ENCODE data around the gene GSE1.
A peak's percentile ranks its signal among the peaks of the same experiment; 100 is the strongest.

The GSE1 gene

GRCh38 chr16:85717393-85718152 is 104.5 kb downstream of the GSE1 start (continued):
- TF ChIP-seq ZNF248 (tag by site-specific recombination; IDR thresholded peaks at IDR 0.05) (no peak), ZFHX2 (tag by site-specific recombination; conservative IDR thresholded peaks at IDR 0.05) (0 out of 2 replicates have a peak, but pooled peaks have one; percentile 13), ZNF654 (tag by site-specific recombination; IDR thresholded peaks at IDR 0.05; ENCODE audit: low read depth) (peak; percentile 73), ZNF677 (tag by site-specific recombination; IDR thresholded peaks at IDR 0.05) (no peak), MZF1 (tag by site-specific recombination; IDR thresholded peaks at IDR 0.05; ENCODE audit: borderline replicate concordance) (no peak), ZNF626 (tag by site-specific recombination; IDR thresholded peaks at IDR 0.05) (no peak), ZNF214 (tag by site-specific recombination; IDR thresholded peaks at IDR 0.05; ENCODE audit: borderline replicate concordance) (no peak), ZNF2 (tag by site-specific recombination; IDR thresholded peaks at IDR 0.05) (no peak), HIC1 (tag by site-specific recombination; IDR thresholded peaks at IDR 0.05) (0 out of 2 replicates have a peak, but pooled peaks have one; percentile 40), ZNF211 (tag by site-specific recombination; IDR thresholded peaks at IDR 0.05; ENCODE audit: low read depth) (no peak), ZNF398 (tag by site-specific recombination; IDR thresholded peaks at IDR 0.05) (no peak), ZSCAN16 (tag by site-specific recombination; IDR thresholded peaks at IDR 0.05) (no peak)

GRCh38 chr16:85718153-85718477 is 105.0 kb downstream of the GSE1 start:
- no peaks in the 10 kb centered on the region for H3K4me1 ChIP-seq (ENCODE audit: control insufficient read depth, insufficient read depth, low read length)
- POLR2A ChIA-PET: interaction anchor here (1.1 kb wide), 1 partner anchor 43 kb away, joined by 4 read pairs; no protein-coding TSS in a partner anchor
- H3K9me3 ChIP-seq (ENCODE audit: control insufficient read depth, insufficient read depth, low read depth, low read length): no peaks in the 10 kb centered on the region
- CTCF ChIA-PET: interaction anchor here (0.5 to 5.5 kb wide), 29 partner anchors 9 to 569 kb away, joined by 3 to 87 read pairs (median 4); partner anchors contain the start of genes C16orf74 and GINS2
- no peak for TF ChIP-seq ZBTB17 (tag by site-specific recombination; IDR thresholded peaks at IDR 0.05)
- no peak for TF ChIP-seq ZNF302 (tag by site-specific recombination; IDR thresholded peaks at IDR 0.05; ENCODE audit: low read depth)
- no peak for TF ChIP-seq ZNF658 (tag by site-specific recombination; IDR thresholded peaks at IDR 0.05)
- TF ChIP-seq BCL11A (tag by site-specific recombination; IDR thresholded peaks at IDR 0.05; ENCODE audit: low read depth): no peak
- no peaks in the 10 kb centered on the region for H3K36me3 ChIP-seq (ENCODE audit: control insufficient read depth in 2 of 2, insufficient read depth in 1 of 2, low read length in 2 of 2)
- no peak overlapping the region for H3K4me3 ChIP-seq (ENCODE audit: low read depth, low read length)
- H3K27ac ChIP-seq (ENCODE audit: extremely low read depth, low read depth, low read length): no peak overlapping the region

GRCh38 chr16:85718682-85719081 is 105.6 kb downstream of the GSE1 start:
- Histone ChIP-seq H3K36me3 (ENCODE audit: control insufficient read depth in 2 of 2, insufficient read depth in 1 of 2, low read length in 2 of 2) (no peaks in the 10 kb centered on the region), H3K4me1 (ENCODE audit: control insufficient read depth, insufficient read depth, low read length) (no peaks in the 10 kb centered on the region), H3K9me3 (ENCODE audit: control insufficient read depth, insufficient read depth, low read depth, low read length) (no peaks in the 10 kb centered on the region), H3K27ac (ENCODE audit: extremely low read depth, low read depth, low read length) (no peak overlapping the region), H3K4me3 (ENCODE audit: low read depth, low read length) (no peak overlapping the region)
- TF ChIP-seq OSR2 (tag by site-specific recombination; IDR thresholded peaks at IDR 0.05) (no peak), ZNF10 (tag by site-specific recombination; IDR thresholded peaks at IDR 0.05) (peak; percentile 23; the same call in 1 of the 2 replicates), ZXDB (tag by site-specific recombination; IDR thresholded peaks at IDR 0.05) (no peak), ZSCAN18 (tag by site-specific recombination; IDR thresholded peaks at IDR 0.05) (no peak), ZBTB17 (tag by site-specific recombination; IDR thresholded peaks at IDR 0.05) (0 out of 2 replicates have a peak, but pooled peaks have one; percentile 19), CTCF (tag by site-specific recombination; IDR thresholded peaks at IDR 0.05) (peak; percentile 82)
- POLR2A ChIA-PET: no interaction called here
- CTCF ChIA-PET: interaction anchor here (0.5 to 5.5 kb wide), 27 partner anchors 9 to 602 kb away, joined by 3 to 87 read pairs (median 4); partner anchors contain the start of genes C16orf74 and GINS2
